ENCODE measurements around the gene ZNF628. TPM values are rescaled to one million over a fixed set of nuclear protein-coding genes. Genes with fewer than 3 reads are reported as not detected.
A peak's percentile ranks its signal among the peaks of the same experiment; 100 is the strongest.

Gene ZNF628
- total RNA-seq, 1 donor from 2014 or later, result 0.77 TPM

DNA sequence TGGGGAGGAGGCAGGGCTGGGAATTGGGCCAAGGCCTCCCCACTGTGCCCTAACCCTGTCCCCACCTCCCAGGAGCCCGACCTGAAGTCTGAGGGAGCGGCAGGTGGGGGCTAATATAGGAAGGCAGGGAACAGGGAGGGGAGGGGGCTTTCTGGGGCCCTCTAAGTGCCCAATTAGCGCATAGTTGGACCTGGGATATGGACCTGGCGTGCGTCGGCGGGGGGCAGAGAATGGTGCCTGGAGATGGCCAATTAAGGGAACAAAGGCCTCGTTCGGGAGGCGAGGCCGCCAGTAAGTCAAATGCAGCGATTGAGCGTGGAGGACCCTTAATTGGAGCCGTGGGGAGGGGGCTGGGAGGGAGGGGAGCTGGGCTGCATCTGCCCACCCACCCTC lies 11.8 kb upstream of the ZNF628 start, which contains the start of gene C19orf85:
C19orf85 (minus strand) TSS at position 90 of the 393 bp plus-strand sequence. CDS start 197 bp downstream, outside the sequence.
- no peak for DNase-seq (ENCODE audit: low read depth in 2 of 2)

- no peak for DNase-seq (ENCODE audit: low read depth in 2 of 2)
Measured at GRCh38 chr19:55465460-55466240, 10.8 kb upstream of the ZNF628 start.

GRCh38 chr19:55466241-55466614 lies 10.2 kb upstream of the ZNF628 start:
- DNase-seq (ENCODE audit: low read depth in 2 of 2), result no peak

- DNase-seq (ENCODE audit: low read depth in 2 of 2), result peak; percentile 48 to 55
Measured at GRCh38 chr19:55467236-55468053, 9.0 kb upstream of the ZNF628 start.

GRCh38 chr19:55468054-55468393 lies 8.4 kb upstream of the ZNF628 start:
- no peak for DNase-seq (ENCODE audit: low read depth in 2 of 2)

- no peak for DNase-seq (ENCODE audit: low read depth in 2 of 2)
Measured at GRCh38 chr19:55471266-55471665, 5.2 kb upstream of the ZNF628 start.

- no peak for DNase-seq (ENCODE audit: low read depth in 2 of 2)
Measured at GRCh38 chr19:55472463-55472862, 4.0 kb upstream of the ZNF628 start.

- no peak for DNase-seq (ENCODE audit: low read depth in 2 of 2)
Measured at GRCh38 chr19:55473225-55474012, 3.0 kb upstream of the ZNF628 start.

GRCh38 chr19:55474269-55475265 lies 1.9 kb upstream of the ZNF628 start:
- DNase-seq (ENCODE audit: low read depth in 2 of 2), result no peak

DNA sequence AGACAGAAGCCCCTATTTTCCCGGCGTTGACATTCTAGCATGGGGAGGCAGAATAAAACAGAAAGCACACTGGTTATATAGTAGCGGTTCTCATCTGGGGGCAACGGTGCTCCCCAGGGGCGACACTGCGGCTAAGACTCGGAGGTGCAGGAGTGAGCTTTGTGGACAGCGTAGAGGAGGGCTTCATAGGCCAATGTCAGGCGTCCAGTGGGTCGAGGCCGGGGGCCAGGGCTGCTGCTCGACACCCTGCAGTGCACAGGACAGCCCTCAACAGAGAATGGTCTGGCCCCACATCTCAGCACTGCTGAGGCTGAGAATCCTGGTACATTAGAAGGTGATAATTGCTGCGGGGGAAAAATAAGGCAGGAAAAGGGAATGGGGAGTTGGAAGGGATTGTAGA lies 1.5 kb downstream of the ZNF628 start:
- no peak for DNase-seq (ENCODE audit: low read depth in 2 of 2)

DNA sequence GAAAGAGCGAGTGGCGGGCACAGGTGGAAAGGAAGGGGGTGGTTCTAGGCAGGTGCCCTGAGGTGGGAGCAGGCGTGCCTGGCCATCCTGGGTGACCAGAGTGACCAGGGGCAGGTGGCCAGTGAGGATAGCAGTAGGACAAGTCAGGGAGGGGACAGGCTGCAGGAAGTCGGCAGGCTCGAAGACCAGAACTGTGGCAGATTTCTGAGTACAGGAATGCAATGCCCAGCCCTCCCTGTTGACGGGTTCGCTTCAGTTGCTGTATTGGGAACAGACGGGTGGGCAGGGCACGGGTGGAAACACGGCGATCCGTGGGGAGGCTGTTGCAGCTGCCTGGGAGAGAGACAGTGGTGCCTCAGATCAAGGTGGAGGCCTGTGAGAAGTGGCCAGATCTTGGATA lies 1.9 kb downstream of the ZNF628 start:
- DNase-seq (ENCODE audit: low read depth in 2 of 2), result no peak

DNA sequence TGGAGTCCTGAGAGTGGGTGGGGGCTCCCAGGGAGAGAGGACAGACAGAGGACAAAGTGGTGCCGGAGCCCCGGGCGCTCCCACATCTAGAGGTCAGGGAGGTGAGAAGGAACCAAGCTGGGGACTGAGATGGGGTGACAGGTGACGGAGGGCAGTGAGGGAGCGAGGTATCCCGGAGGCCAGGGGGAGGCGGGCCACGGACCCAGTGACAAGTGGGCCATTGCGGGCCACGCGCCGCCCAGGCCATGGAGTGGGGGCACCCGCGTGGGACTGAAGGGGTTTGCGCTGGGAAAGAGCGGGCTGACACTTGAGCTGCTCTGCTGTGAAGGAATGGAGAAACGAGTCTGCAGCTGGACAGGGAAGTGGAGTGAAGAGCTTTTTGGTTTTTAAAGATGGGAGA lies 2.6 kb downstream of the ZNF628 start:
- DNase-seq (ENCODE audit: low read depth in 2 of 2), result no peak

DNA sequence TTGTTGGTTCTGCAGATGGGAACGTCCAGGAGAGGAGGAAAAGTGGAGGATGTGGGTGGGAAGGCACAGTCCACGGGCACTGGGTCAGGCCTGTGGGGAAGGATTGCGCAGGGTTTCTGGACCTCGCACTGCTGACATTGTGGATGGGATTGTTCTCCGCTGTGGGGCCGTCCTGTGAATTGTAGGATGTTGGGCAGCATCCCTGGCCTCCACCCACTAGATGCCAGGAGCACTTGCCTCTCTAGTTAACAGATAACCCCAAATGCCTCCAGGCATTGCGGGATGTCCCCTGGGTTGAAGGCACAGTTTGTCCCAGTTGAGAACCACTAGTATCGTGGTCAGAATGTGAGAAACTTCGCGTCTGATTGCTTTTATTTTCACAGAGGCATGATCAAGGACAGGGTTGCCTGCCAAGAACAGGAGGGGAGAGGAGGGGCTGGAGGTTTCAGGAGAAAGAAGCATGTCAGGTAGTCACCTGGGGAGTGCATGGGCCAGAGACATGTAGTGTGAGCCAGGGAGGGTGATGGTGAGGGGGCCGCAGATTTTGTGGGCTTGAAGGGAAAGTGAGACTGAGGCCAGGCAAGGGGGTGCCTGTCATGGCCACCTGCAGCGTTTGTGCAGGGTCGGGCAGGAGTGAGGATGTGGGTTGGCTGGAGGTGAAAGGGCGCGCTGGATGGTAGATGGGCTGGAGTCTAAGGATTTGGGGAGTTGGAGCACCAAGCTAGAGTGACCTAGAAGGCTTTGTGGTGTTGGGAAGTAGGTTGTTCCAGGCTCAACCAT lies 3.2 kb downstream of the ZNF628 start:
- DNase-seq (ENCODE audit: low read depth in 2 of 2), result no peak

GRCh38 chr19:55481148-55481793 lies 4.9 kb downstream of the ZNF628 start:
- no peak for DNase-seq (ENCODE audit: low read depth in 2 of 2)

- no peak for DNase-seq (ENCODE audit: low read depth in 2 of 2)
Measured at GRCh38 chr19:55481794-55482155, 5.4 kb downstream of the ZNF628 start.

- no peak for DNase-seq (ENCODE audit: low read depth in 2 of 2)
Measured at GRCh38 chr19:55482156-55482961, 5.9 kb downstream of the ZNF628 start.

DNA sequence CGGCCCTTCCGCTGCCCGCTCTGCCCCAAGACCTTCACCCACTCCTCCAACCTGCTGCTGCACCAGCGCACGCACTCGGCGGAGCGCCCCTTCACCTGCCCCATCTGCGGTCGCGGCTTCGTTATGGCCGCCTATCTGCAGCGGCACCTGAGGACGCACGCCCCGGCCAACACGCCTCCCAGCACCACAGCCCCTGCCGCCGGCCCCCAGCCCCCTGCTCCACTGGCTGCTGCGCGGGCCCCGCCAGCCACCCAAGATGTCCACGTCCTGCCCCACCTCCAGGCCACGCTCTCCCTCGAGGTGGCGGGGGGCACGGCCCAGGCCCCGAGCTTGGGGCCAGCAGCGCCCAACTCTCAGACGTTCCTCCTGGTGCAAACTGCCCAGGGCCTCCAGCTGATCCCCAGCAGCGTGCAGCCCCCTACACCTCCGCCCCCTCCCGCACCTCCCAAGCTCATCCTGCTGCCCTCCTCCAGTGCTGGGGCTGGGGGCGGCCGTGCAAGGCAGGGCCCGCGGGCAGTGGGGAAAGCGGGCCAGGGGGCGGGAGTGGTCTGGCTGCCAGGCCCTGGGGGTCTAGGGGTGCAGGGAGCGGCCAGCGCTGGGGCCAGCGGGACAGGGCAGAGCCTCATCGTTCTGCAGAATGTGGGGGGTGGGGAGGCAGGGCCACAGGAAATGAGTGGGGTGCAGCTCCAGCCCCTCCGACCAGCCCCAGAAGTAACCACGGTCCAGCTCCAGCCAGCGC lies 6.7 kb downstream of the ZNF628 start:
- DNase-seq (ENCODE audit: low read depth in 2 of 2), result no peak

All from dermis microvascular lymphatic vessel endothelial cell (primary cell).